Osteocyte (in vitro differentiated cells): ENCODE data around the gene RSRC1. TPM values are rescaled to one million over a fixed set of nuclear protein-coding genes. Genes with fewer than 3 reads are reported as not detected.

Source experiments
- DNase-seq: peaks from one replicate; pipeline ENCODE4 v3.0.0; 2021; ENCODE audit warnings: mixed read lengths; ENCODE audit not compliant: unreplicated experiment; ENCODE audit errors: extremely low spot score
- H3K27ac Mint-ChIP-seq: one replicate; pipeline ENCODE4 v1.8.0; 2021; ENCODE audit warnings: mild to moderate bottlenecking, mixed read lengths; ENCODE audit not compliant: unreplicated experiment
- H3K27me3 Mint-ChIP-seq: one replicate; pipeline ENCODE4 v1.8.0; 2021; ENCODE audit warnings: mixed read lengths; ENCODE audit not compliant: unreplicated experiment
- H3K36me3 Mint-ChIP-seq: one replicate; pipeline ENCODE4 v1.8.0; 2021; ENCODE audit warnings: mixed read lengths; ENCODE audit not compliant: unreplicated experiment
- H3K4me1 Mint-ChIP-seq: one replicate; pipeline ENCODE4 v1.8.0; 2021; ENCODE audit warnings: mixed read lengths; ENCODE audit not compliant: unreplicated experiment
- H3K4me3 Mint-ChIP-seq: one replicate; pipeline ENCODE4 v1.8.0; 2021; ENCODE audit warnings: mild to moderate bottlenecking, moderate library complexity, mixed read lengths; ENCODE audit not compliant: unreplicated experiment
- H3K9me3 Mint-ChIP-seq: one replicate; pipeline ENCODE4 v1.8.0; 2021; ENCODE audit warnings: mixed read lengths; ENCODE audit not compliant: unreplicated experiment
- total RNA-seq: library from RNA; stranded (reverse); gene quantifications from 2 replicates; pipeline ENCODE4 v1.2.1, GENCODE V29; 2021
- TF ChIP-seq, protein P1 (sequence below): fragments of 200-600 bp; sonication (generic); IDR thresholded peaks from 2 replicates; pipeline ENCODE4 v1.5.0; 2021; ENCODE audit warnings: antibody characterized with exemption, mild to moderate bottlenecking, moderate library complexity

RSRC1 gene
- total RNA-seq, 1 donor from 2014 or later = 26.3 TPM

DNA sequence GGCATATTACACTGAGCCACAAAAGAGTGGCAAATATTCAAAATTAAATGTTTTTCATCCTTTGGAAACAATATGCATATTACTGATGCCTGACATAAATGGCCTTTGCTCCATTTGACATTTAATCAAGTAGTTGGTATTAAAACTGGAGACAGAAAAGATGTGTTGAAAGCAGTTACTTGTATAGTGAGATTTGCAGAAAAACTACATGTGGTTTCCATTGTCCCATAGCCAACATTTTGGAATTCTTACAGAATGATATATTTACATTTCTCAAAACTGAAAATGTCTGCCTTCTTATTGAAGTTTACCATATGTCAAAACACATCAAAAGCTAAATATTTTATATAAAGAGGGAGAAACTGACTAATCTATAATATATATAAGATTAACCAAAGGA lies 25.2 kb upstream of the RSRC1 start:
- DNase-seq = no peak
- TF ChIP-seq, protein P1, sequence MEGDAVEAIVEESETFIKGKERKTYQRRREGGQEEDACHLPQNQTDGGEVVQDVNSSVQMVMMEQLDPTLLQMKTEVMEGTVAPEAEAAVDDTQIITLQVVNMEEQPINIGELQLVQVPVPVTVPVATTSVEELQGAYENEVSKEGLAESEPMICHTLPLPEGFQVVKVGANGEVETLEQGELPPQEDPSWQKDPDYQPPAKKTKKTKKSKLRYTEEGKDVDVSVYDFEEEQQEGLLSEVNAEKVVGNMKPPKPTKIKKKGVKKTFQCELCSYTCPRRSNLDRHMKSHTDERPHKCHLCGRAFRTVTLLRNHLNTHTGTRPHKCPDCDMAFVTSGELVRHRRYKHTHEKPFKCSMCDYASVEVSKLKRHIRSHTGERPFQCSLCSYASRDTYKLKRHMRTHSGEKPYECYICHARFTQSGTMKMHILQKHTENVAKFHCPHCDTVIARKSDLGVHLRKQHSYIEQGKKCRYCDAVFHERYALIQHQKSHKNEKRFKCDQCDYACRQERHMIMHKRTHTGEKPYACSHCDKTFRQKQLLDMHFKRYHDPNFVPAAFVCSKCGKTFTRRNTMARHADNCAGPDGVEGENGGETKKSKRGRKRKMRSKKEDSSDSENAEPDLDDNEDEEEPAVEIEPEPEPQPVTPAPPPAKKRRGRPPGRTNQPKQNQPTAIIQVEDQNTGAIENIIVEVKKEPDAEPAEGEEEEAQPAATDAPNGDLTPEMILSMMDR = no peak
- H3K27me3 Mint-ChIP-seq = peaks cover 67% of the 10 kb centered on the region
- H3K4me3 Mint-ChIP-seq = no peak overlapping the region
- H3K27ac Mint-ChIP-seq = no peak overlapping the region
- H3K9me3 Mint-ChIP-seq = no peaks in the 10 kb centered on the region
- no peaks in the 10 kb centered on the region for H3K36me3 Mint-ChIP-seq
- H3K4me1 Mint-ChIP-seq = no peaks in the 10 kb centered on the region

DNA sequence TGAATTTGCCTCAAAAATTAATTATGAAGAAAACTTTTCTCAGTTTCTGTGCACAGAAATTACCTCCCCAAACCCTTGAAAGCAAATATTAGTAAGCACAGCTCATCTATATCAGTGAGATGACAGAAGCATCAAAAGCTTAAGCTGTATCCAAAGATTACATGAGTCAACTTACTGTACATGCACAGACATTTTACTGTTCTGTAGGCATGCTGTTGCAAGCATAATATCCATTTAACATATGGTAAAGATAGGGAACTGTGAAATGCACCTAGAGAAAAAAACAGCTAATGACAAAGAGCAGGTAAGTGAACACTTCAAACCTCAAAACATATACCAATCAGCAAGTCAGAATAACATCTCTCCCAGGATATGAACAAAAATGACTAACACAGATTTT lies 24.5 kb upstream of the RSRC1 start:
- H3K4me1 Mint-ChIP-seq = no peaks in the 10 kb centered on the region
- H3K27ac Mint-ChIP-seq = no peak overlapping the region
- H3K36me3 Mint-ChIP-seq = no peaks in the 10 kb centered on the region
- H3K9me3 Mint-ChIP-seq = no peaks in the 10 kb centered on the region
- H3K4me3 Mint-ChIP-seq = no peak overlapping the region
- peaks cover 71% of the 10 kb centered on the region for H3K27me3 Mint-ChIP-seq
- DNase-seq = no peak
- TF ChIP-seq, protein P1 = no peak

DNA sequence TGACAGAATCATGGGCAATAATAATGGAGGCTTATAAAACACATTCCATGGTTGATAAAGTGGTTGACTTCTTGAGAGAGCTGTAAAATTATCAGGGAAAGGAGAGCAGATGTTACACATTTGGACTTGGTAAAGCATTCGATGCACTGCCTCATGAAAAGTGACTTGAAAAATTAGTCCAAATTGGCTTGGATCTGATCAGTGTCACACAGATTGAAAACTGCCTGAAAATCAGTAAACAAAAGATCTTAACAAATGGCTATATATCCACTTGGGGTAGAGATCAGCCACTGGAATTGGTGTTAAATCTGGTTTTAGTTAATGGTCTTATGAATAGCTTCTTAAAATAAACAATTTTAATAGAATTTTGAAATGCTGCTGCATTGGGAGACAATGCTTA lies 24.0 kb upstream of the RSRC1 start:
- Mint-ChIP-seq H3K4me3 (no peak overlapping the region), H3K27ac (no peak overlapping the region), H3K27me3 (peaks cover 73% of the 10 kb centered on the region), H3K4me1 (no peaks in the 10 kb centered on the region), H3K36me3 (no peaks in the 10 kb centered on the region), H3K9me3 (no peaks in the 10 kb centered on the region)
- DNase-seq = no peak
- TF ChIP-seq, protein P1 = no peak

DNA sequence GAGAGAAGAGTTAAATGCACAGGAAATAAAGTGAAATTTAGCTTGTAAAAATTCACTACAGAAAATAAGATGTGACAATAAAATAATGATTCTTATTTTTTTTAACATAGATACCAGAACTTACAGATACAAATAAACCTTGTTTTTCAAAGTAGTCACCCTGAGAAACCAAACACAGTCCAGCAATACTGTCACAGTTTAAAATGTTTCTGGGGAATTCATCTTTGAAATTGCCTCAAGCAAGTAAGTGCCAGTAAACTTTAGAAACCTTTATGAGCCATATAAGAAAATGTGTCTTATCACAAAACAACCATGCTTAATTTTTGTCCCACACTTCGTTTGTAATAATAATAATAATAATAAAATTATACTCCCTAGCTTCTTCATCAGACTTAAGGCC lies 23.5 kb upstream of the RSRC1 start:
- no peak overlapping the region for H3K4me3 Mint-ChIP-seq
- DNase-seq = no peak
- no peaks in the 10 kb centered on the region for H3K36me3 Mint-ChIP-seq
- TF ChIP-seq, protein P1 = no peak
- no peaks in the 10 kb centered on the region for H3K9me3 Mint-ChIP-seq
- peaks cover 72% of the 10 kb centered on the region for H3K27me3 Mint-ChIP-seq
- no peak overlapping the region for H3K27ac Mint-ChIP-seq
- H3K4me1 Mint-ChIP-seq = no peaks in the 10 kb centered on the region

DNA sequence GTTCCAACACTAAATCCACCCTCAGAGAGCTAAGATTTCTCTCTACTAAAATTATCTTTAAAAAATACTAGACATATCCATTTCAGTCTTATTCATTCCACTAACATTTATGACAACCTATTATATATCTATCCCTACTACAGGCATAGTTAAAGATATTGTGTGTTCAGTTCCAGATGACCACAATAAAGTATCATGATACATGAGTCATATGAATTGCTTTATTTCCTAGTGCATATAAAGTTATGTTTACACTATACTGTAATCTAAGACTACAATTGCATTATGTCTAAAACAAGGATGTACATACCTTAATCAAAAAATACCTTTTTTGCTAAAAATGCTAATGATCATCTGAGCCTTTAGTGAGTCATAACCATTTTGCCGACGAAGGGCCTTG lies 23.1 kb upstream of the RSRC1 start:
- Mint-ChIP-seq H3K27me3 (peaks cover 73% of the 10 kb centered on the region), H3K4me3 (no peak overlapping the region), H3K4me1 (no peaks in the 10 kb centered on the region), H3K27ac (no peak overlapping the region), H3K36me3 (no peaks in the 10 kb centered on the region), H3K9me3 (no peaks in the 10 kb centered on the region)
- TF ChIP-seq, protein P1 = no peak
- DNase-seq = no peak
